Right lobe of liver (tissue), 6 donors: ENCODE measurements around the gene ALDH1B1. TPM values are rescaled to one million over a fixed set of nuclear protein-coding genes. Genes with fewer than 3 reads are reported as not detected.
"Not testable (repeated sequence)": the region's sequence is repeated elsewhere in the genome, so short reads cannot be mapped to it uniquely, and the experiment has no call there.

Experiments
- ATAC-seq, 4 donors: fragments of 200-7000 bp; cut with Tn5 transposase; one replicate each; pipeline ENCODE4 v1.9.1; 2020; ENCODE audit warnings: mild to moderate bottlenecking in 4 of 4, moderate library complexity in 4 of 4
- DNase-seq, 3 donors: peaks; one replicate each; pipeline ENCODE4 v3.0.0-alpha.2; 2020
- H3K27ac ChIP-seq, 3 donors: fragments of 200-600 bp; one replicate each; pipeline ENCODE4 v1.8.0; 2022
- H3K27me3 ChIP-seq, 2 donors: fragments of 200-600 bp; one replicate each; pipeline ENCODE4 v1.8.0; 2022
- H3K36me3 ChIP-seq, 4 donors: fragments of 200-600 bp; sonication (generic) in 1 of 4; one replicate each; pipeline versions ENCODE4 v1.5.1 to v1.8.0; 2017 to 2022; ENCODE audit warnings: control low read depth in 1 of 4
- H3K4me1 ChIP-seq, 4 donors: fragments of 200-600 bp; sonication (generic) in 1 of 4; one replicate each; pipeline versions ENCODE4 v1.5.1 to v1.8.0; 2017 to 2022; ENCODE audit warnings: control low read depth in 1 of 4
- H3K4me3 ChIP-seq, 3 donors: fragments of 200-600 bp; one replicate each; pipeline ENCODE4 v1.8.0; 2022
- H3K9me3 ChIP-seq, 4 donors: fragments of 200-600 bp; sonication (generic) in 1 of 4; one replicate each; pipeline versions ENCODE4 v1.5.1 to v1.8.0; 2017 to 2022; ENCODE audit warnings: control low read depth in 1 of 4
- CTCF ChIP-seq, 4 donors: fragments of 200-600 bp in 3 of 4; fragments of 450-650 bp in 1 of 4; IDR thresholded peaks; one replicate each; pipeline versions ENCODE4 v1.5.1 to v1.8.0; 2016 to 2022; ENCODE audit warnings: antibody characterized with exemption in 4 of 4, mild to moderate bottlenecking in 2 of 4
- POLR2A ChIP-seq: fragments of 450-650 bp; IDR thresholded peaks from one replicate; pipeline ENCODE4 v1.6.1; 2017; ENCODE audit warnings: antibody characterized with exemption, mild to moderate bottlenecking
- WGBS: methylation state at CpG from one replicate; pipeline ENCODE4 v1.1.6; 2018; ENCODE audit warnings: low coverage, low lambda C conversion rate; ENCODE audit not compliant: insufficient coverage; ENCODE audit errors: missing lambda C conversion rate; 5-methylcytosine and 5-hydroxymethylcytosine counted together
- intact Hi-C, 2 donors: fragments of 100-400 bp; cut with DNase I; formaldehyde crosslinking; loops; one replicate each; pipeline versions ENCODE4 v1.11.2 to v1.14.1; 2022
- total RNA-seq, 6 experiments: library from RNA; depleted of rRNA in 2 of 6; stranded (reverse); fragments of >200 nt in 2 of 6; fragmentation: NEBNext Ultra II Directional in 3 of 6; extraction: Animal tissue kit (Norgen Biotek cat#: 25700) in 3 of 6; gene quantifications; one replicate each; pipeline versions ENCODE4 v1.1.0 to v1.2.4, GENCODE V29; 2016 to 2023
- donor health status: DM: no; HTN: yes; CAD: no.
- donor health status: DM: no; HTN: no; CAD: no.
- donor health status: DM: no; HTN: no; CAD: no.
- donor health status: DM: no; HTN: yes; CAD: no.
- donor health status: DM: no; HTN: yes; CAD: no.

The ALDH1B1 gene
- total RNA-seq, 6 experiments from 2014 or later = 61.6 to 179 (median 81.8) TPM

GRCh38 chr9:38376021-38376670 is 16.4 kb upstream of the ALDH1B1 start:
- TF ChIP-seq POLR2A (no peak), CTCF (IDR thresholded peaks at IDR 0.05) (no peak)
- Histone ChIP-seq H3K36me3 (no peaks in the 10 kb centered on the region), H3K4me1 (peaks cover 0 to 12% (median 4%) of the 10 kb centered on the region in 4 donors), H3K27ac (no peak overlapping the region), H3K4me3 (no peak overlapping the region), H3K9me3 (no peaks in the 10 kb centered on the region), H3K27me3 (no peaks in the 10 kb centered on the region)
- 61% methylated on average over 4 of the region's 9 CpGs for WGBS
- intact Hi-C loops = no loop called here
- DNase-seq = peak in 1 of 3 donors; percentile 26
- no peak for ATAC-seq

GRCh38 chr9:38377336-38378083 is 15.0 kb upstream of the ALDH1B1 start:
- H3K27ac ChIP-seq, intact Hi-C loops, H3K36me3 ChIP-seq, H3K4me3 ChIP-seq, ATAC-seq, H3K27me3 ChIP-seq, H3K9me3 ChIP-seq: not testable (repeated sequence)
- WGBS = 100% methylated on average over 4 of the region's 42 CpGs
- H3K4me1 ChIP-seq = peaks cover 0 to 23% (median 8%) of the 10 kb centered on the region in 4 donors
- DNase-seq = peak in 1 of 3 donors; percentile 53

GRCh38 chr9:38380230-38380871 is 12.2 kb upstream of the ALDH1B1 start:
- DNase-seq (peak in 1 of 3 donors; percentile 24), ATAC-seq (peak in 1 of 4 donors; percentile 4)
- Histone ChIP-seq H3K4me1 (peaks cover 0 to 24% (median 9%) of the 10 kb centered on the region in 4 donors), H3K4me3 (no peak overlapping the region), H3K27me3 (no peaks in the 10 kb centered on the region), H3K27ac (peak overlapping the region; percentile 15 to 87 (median 77)), H3K36me3 (no peaks in the 10 kb centered on the region), H3K9me3 (peaks cover 0 to 5% (median 0%) of the 10 kb centered on the region in 4 donors)
- WGBS = 68% methylated on average over 3 of the region's 6 CpGs
- TF ChIP-seq CTCF (IDR thresholded peaks at IDR 0.05) = no peak
- TF ChIP-seq POLR2A = no peak
- intact Hi-C loops = no loop called here

GRCh38 chr9:38380872-38381534 is 11.5 kb upstream of the ALDH1B1 start:
- Histone ChIP-seq H3K36me3 (no peaks in the 10 kb centered on the region), H3K9me3 (peaks cover 0 to 5% (median 0%) of the 10 kb centered on the region in 4 donors), H3K4me3 (no peak overlapping the region), H3K27ac (peak overlapping the region; percentile 15 to 87 (median 77)), H3K4me1 (peaks cover 0 to 31% (median 15%) of the 10 kb centered on the region in 4 donors), H3K27me3 (no peaks in the 10 kb centered on the region)
- peak; percentile 86 to 90 (median 88) for ATAC-seq
- TF ChIP-seq POLR2A = no peak
- TF ChIP-seq CTCF (IDR thresholded peaks at IDR 0.05) = no peak
- intact Hi-C loops = no loop called here
- WGBS = 27% methylated on average over 7 of the region's 8 CpGs
- DNase-seq = peak in 2 of 3 donors; percentile 68 to 83
